GM21515 (cell line): ENCODE data around the gene MAZ.
"Not testable (repeated sequence)": the region's sequence is repeated elsewhere in the genome, so short reads cannot be mapped to it uniquely, and the experiment has no call there.

Experiments
- ATAC-seq: cut with Tn5 transposase; IDR thresholded peaks from one replicate; pipeline ENCODE4 v1.9.1; 2021; ENCODE audit not compliant: unreplicated experiment

The MAZ gene

GRCh38 chr16:29806099-29806579, at the start of gene MAZ:
Gene MAZ, plus strand, starts transcription at chr16:29806529. Its CDS starts 173 bp downstream, at chr16:29806702.
- ATAC-seq, result no peak

- no peak for ATAC-seq
These were observed 49.7 kb upstream of the MAZ start for GRCh38 chr16:29756654-29757053.

- not testable (repeated sequence) for ATAC-seq
These were observed 49.2 kb upstream of the MAZ start for GRCh38 chr16:29757086-29757485.

DNA sequence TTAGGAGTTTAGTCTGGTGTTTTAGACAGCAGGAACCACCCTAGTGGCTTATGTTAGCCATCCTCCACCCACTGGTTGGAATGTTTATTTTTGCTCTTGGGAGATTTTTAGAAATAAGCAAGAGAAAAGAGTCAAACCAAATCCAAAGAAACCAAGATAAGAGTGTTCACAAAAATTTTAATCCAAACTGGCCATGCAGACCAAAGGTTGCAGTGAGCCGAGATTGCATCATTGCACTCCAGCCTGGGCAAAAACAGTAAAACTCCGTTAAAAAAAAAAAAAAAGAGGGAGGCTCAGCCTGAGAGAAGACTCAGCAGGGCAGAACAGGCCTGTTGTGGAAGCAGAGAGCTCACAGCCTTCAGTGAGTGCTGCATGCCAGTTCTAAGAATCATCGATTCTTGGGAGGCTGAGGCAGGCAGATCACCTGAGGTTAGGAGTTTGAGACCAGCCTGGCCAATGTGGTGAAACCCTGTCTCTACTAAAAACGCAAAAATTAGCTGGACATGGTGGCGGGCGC, 48.3 kb upstream of the MAZ start:
- no peak for ATAC-seq

GRCh38 chr16:29760567-29761279, 45.6 kb upstream of the MAZ start:
- no peak for ATAC-seq

GRCh38 chr16:29761280-29761651, 45.1 kb upstream of the MAZ start:
- ATAC-seq, result not testable (repeated sequence)

DNA sequence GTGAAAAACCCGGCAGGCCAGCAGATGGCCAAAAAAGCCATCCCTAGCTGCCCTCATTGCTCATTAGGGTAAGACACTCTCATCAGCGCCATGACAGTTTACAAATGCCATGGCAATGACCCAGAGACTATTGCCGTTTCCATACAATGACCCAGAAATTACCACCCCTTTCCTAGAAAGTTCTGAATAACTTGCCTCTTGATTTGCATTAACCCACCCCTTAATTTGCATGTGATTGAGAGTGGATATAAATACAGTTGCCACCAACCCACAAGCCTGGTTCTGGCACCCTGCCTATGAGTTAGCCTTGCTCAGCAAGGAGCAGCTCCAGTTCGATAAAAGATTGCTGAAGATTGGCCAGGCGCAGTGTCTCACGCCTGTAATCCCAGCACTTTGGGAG, 44.4 kb upstream of the MAZ start:
- ATAC-seq, result no peak

DNA sequence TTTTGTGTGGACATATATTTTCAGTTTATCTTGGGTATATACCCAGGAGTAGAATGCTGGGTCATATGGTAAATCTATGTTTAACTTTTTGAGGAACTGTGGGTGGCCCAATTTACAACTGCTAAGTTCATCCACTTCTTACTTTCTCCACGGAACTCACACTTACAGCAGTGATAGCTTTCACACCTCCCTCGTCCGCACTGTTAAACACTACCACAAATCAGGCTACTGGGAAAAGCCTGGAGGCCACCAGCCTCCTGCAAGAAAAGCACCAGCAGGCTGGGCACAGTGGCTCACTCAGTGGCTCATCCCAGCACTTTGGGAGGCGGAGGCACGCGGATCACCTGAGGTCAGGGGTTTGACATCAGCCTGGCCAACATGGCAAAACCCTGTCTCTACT, 43.0 kb upstream of the MAZ start:
- no peak for ATAC-seq

- ATAC-seq, result no peak
These were observed 40.9 kb upstream of the MAZ start for GRCh38 chr16:29765167-29766032.

DNA sequence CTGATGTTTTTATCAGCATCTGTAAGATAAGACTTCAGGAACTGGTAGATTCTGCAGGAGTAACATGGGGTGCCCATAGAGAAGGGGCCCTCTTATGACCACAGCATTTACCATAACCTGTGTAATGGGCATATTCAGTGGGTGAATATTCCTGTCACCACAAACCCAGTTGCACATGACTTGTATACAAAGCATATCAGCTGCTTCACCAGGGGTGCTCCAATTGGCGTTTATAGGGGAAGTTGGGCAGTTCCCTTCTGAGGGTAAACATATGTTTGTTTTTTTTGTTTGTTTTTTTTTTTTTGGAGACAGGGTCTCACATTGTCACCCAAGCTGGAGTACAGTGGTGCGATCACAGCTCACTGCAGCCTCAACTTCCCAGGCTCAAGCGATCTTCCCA, 39.8 kb upstream of the MAZ start:
- no peak for ATAC-seq

DNA sequence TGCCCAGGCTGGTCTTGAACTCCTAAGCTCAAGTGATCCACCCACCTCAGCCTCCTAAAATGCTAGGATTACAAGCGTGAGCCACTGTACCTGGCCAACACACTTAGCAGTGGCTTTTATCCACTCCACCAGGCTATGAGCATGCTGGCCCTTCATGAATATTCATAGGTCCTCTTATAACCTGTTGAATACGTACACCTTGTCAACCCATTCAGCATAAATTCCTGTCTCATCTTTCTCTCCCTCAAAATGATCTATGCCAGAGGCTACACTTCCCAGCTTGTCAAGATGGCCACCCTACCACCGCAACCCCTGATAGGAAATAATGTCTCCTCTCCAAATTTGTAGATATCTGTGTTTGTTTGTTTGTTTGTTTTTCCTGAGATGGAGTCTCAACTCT, 39.3 kb upstream of the MAZ start:
- no peak for ATAC-seq

GRCh38 chr16:29769507-29769906, 36.8 kb upstream of the MAZ start:
- no peak for ATAC-seq

- no peak for ATAC-seq
These were observed 35.9 kb upstream of the MAZ start for GRCh38 chr16:29770250-29770929.

DNA sequence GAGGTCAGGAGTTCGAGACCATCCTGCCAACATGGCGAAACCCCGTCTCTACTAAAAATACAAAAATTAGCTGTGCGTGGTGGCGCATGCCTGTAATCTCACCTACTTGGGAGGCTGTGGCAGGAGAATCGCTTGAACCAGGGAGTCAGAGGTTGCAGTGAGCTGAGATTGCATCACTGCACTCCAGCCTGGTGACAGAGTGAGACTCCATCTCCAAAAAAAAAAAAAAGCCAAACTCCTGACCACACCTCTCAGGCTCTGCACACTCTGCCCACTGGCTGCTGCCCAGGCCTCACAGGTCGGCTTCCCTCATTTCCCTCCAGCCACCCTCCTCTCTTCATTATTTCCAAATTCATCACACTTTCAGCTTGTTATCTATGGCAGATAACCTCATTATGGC, 34.0 kb upstream of the MAZ start:
- not testable (repeated sequence) for ATAC-seq

GRCh38 chr16:29774730-29775129, 31.6 kb upstream of the MAZ start:
- ATAC-seq, result no peak

GRCh38 chr16:29775742-29776408, 30.5 kb upstream of the MAZ start:
- ATAC-seq, result no peak

DNA sequence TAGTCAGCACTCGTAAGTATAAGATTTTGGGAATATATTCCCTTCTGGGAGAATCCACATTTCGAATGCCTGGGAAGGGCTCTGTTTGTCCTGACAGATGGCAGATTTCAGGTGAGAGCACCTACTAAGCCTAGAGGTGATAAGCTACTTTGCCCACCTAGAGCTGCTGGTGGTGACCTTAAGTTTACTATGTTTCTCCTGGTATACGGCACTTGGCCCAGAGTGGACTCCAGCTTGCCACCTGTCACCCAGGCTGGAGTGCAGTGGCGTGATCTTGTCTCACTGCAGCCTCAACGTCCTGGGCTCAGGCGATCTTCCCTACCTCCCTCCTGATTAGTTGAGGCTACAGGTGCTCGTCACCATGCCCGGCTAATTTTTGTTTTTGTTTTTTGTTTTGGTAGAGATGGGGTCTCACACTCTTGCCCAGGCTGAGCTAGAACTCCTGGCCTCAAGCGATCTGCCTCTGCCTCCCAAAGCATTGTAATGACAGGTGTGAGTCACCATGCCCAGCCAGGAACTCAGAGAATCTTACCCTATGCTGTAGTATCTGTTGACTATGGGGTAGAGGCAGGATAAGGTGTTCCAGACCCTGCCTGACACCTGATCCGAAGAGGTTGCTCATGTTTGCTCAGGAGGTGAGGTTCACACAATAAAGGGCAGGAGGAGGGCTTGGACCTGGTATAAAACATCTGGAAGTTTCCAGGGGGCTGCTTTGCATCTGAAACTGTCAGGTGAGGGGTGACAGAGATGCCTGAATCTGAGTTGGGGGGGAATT, 28.6 kb upstream of the MAZ start, which contains the start of gene ZG16:
Gene ZG16, plus strand, starts transcription at position 681 of the 775 bp plus-strand sequence. CDS start 1,011 bp downstream, outside the sequence.
- ATAC-seq, result no peak

GRCh38 chr16:29779474-29779873, 26.9 kb upstream of the MAZ start:
- ATAC-seq, result no peak

- not testable (repeated sequence) for ATAC-seq
These were observed 23.0 kb upstream of the MAZ start for GRCh38 chr16:29783094-29783953.
